IMR-90 (cell line): ENCODE measurements around the gene BRME1. TPM values are rescaled to one million over a fixed set of nuclear protein-coding genes. Genes with fewer than 3 reads are reported as not detected.

ENCODE experiments used
- ATAC-seq: fragments of 200-7000 bp; cut with Tn5 transposase; 2 replicates; pipeline ENCODE4 v1.9.1; 2020; ENCODE audit warnings: low read depth, mild to moderate bottlenecking, moderate library complexity
- BruUV-seq: library from RNA; stranded (reverse); fragments of 400-500 nt; replicated peaks from 2 replicates; lab custom pipeline; 2021; lab: Mats Ljungman, UMichigan
- CTCF ChIA-PET: fragments of 300-600 bp; formaldehyde crosslinking; extraction: SDS; loops from one replicate; lab custom pipeline; 2021; ENCODE audit warnings: antibody characterized with exemption; lab: Yijun Ruan, JAX
- POLR2A ChIA-PET: fragments of 300-600 bp; sonication (Branson Sonifier 250); formaldehyde crosslinking; loops from one replicate; lab custom pipeline; 2022; ENCODE audit warnings: antibody characterized with exemption; ENCODE audit not compliant: unreplicated experiment; lab: Charles Lee
- DNase-seq: peaks from one replicate; pipeline ENCODE4 v3.0.0; 2013
- H2AFZ ChIP-seq: replicated peaks from 2 replicates; pipeline ENCODE3; 2013; ENCODE audit warnings: low read length, mild to moderate bottlenecking; ENCODE audit not compliant: poor library complexity
- H2AK5ac ChIP-seq: 2 replicates; pipeline ENCODE4 v1.6.1; 2013; ENCODE audit warnings: low read depth, low read length, inconsistent platforms
- H2AK9ac ChIP-seq: replicated peaks from 2 replicates; pipeline ENCODE3; 2013; ENCODE audit warnings: mild to moderate bottlenecking, low read depth, low read length, moderate library complexity; ENCODE audit not compliant: poor library complexity
- H2BK120ac ChIP-seq: 2 replicates; pipeline ENCODE4 v1.6.1; 2013; ENCODE audit warnings: low read depth, low read length, inconsistent platforms
- H2BK15ac ChIP-seq: 3 replicates; pipeline ENCODE4 v1.6.1; 2013; ENCODE audit warnings: low read depth, low read length, inconsistent platforms
- H2BK20ac ChIP-seq: 2 replicates; pipeline ENCODE4 v1.6.1; 2013; ENCODE audit warnings: low read depth, mild to moderate bottlenecking, inconsistent platforms, low read length, moderate library complexity
- H2BK5ac ChIP-seq: 2 replicates; pipeline ENCODE4 v1.6.1; 2013; ENCODE audit warnings: mild to moderate bottlenecking, low read depth, low read length, inconsistent platforms; ENCODE audit not compliant: poor library complexity, severe bottlenecking
- H3K14ac ChIP-seq: replicated peaks from 2 replicates; pipeline ENCODE4 v1.6.1; 2013; ENCODE audit warnings: low read depth, low read length, inconsistent platforms
- H3K18ac ChIP-seq: 2 replicates; pipeline ENCODE4 v1.6.1; 2013; ENCODE audit warnings: low read depth, low read length, control low read depth
- H3K23ac ChIP-seq: 2 replicates; pipeline ENCODE4 v1.6.1; 2013; ENCODE audit warnings: low read depth, low read length, inconsistent platforms
- H3K27ac ChIP-seq: 2 replicates; pipeline ENCODE4 v1.5.1; 2013; ENCODE audit warnings: mild to moderate bottlenecking, control low read depth, low read length; ENCODE audit not compliant: insufficient read depth
- H3K27me3 ChIP-seq: 2 replicates; pipeline ENCODE4 v1.6.1; 2013; ENCODE audit warnings: low read length; ENCODE audit not compliant: control insufficient read depth, insufficient read depth
- H3K36me3 ChIP-seq: 2 replicates; pipeline ENCODE4 v1.6.1; 2013; ENCODE audit warnings: low read length, mixed read lengths; ENCODE audit not compliant: control insufficient read depth, insufficient read depth
- H3K4ac ChIP-seq: 2 replicates; pipeline ENCODE4 v1.6.1; 2013; ENCODE audit warnings: low read depth, low read length, inconsistent platforms
- H3K4me1 ChIP-seq: 2 replicates; pipeline ENCODE4 v1.6.1; 2013; ENCODE audit warnings: low read length, mixed read lengths; ENCODE audit not compliant: control insufficient read depth, insufficient read depth
- H3K4me2 ChIP-seq: 2 replicates; pipeline ENCODE4 v1.6.1; 2013; ENCODE audit warnings: low read depth, mild to moderate bottlenecking, control low read depth, low read length, moderate library complexity
- H3K4me3 ChIP-seq: 2 replicates; pipeline ENCODE4 v1.5.1; 2013; ENCODE audit warnings: low read depth, mild to moderate bottlenecking, control low read depth, low read length, moderate library complexity; ENCODE audit not compliant: insufficient read depth
- H3K56ac ChIP-seq: 2 replicates; pipeline ENCODE4 v1.6.1; 2013; ENCODE audit warnings: low read length, inconsistent platforms; ENCODE audit not compliant: insufficient read depth; ENCODE audit errors: extremely low read depth
- H3K79me1 ChIP-seq, 2 experiments: 2 replicates each; pipeline ENCODE4 v1.6.1; 2013; ENCODE audit warnings: low read length in 2 of 2, inconsistent platforms in 1 of 2, low read depth in 1 of 2
- H3K9ac ChIP-seq: 2 replicates; pipeline ENCODE4 v1.6.1; 2013; ENCODE audit warnings: low read depth, low read length, control low read depth
- H3K9me1 ChIP-seq: 2 replicates; pipeline ENCODE4 v1.6.1; 2013; ENCODE audit warnings: low read length, inconsistent platforms; ENCODE audit not compliant: insufficient read depth
- H3K9me3 ChIP-seq: 2 replicates; pipeline ENCODE4 v1.6.1; 2013; ENCODE audit warnings: low read length; ENCODE audit not compliant: control insufficient read depth, insufficient read depth
- H4K20me1 ChIP-seq: 2 replicates; pipeline ENCODE4 v1.6.1; 2013; ENCODE audit warnings: low read length, inconsistent platforms; ENCODE audit not compliant: insufficient read depth
- H4K5ac ChIP-seq: 2 replicates; pipeline ENCODE4 v1.6.1; 2013; ENCODE audit warnings: mild to moderate bottlenecking, low read depth, low read length, control low read depth
- H4K8ac ChIP-seq, 2 experiments: 2 replicates each; pipeline ENCODE4 v1.6.1; 2013; ENCODE audit warnings: low read depth in 2 of 2, low read length in 2 of 2, control low read depth in 1 of 2, inconsistent platforms in 1 of 2
- H4K91ac ChIP-seq: 2 replicates; pipeline ENCODE4 v1.6.1; 2013; ENCODE audit warnings: low read depth, low read length, inconsistent platforms; ENCODE audit not compliant: insufficient read depth
- BHLHE40 ChIP-seq: fragments of 150-350 bp; IDR thresholded peaks from 2 replicates; pipeline ENCODE4 v1.6.1; 2016; ENCODE audit warnings: mild to moderate bottlenecking, low read depth, low read length
- CEBPB ChIP-seq: IDR thresholded peaks from 2 replicates; pipeline ENCODE4 v1.6.1; 2012; ENCODE audit warnings: low read depth, low read length, improper control_type of control experiment
- FOS ChIP-seq: fragments of 150-350 bp; IDR thresholded peaks from 2 replicates; pipeline ENCODE4 v1.6.1; 2016; ENCODE audit warnings: low read depth, low read length
- MXI1 ChIP-seq: IDR thresholded peaks from 2 replicates; pipeline ENCODE4 v1.6.1; 2012; ENCODE audit warnings: low read depth, mild to moderate bottlenecking, low read length, moderate library complexity, borderline replicate concordance
- NFE2L2 ChIP-seq: fragments of 150-350 bp; IDR thresholded peaks from 2 replicates; pipeline ENCODE4 v1.6.1; 2016; ENCODE audit warnings: low read depth, mild to moderate bottlenecking, low read length
- RCOR1 ChIP-seq: IDR thresholded peaks from 2 replicates; pipeline ENCODE4 v1.6.1; 2012; ENCODE audit warnings: mild to moderate bottlenecking, low read length, improper control_type of control experiment; ENCODE audit not compliant: insufficient replicate concordance
- RFX5 ChIP-seq: IDR thresholded peaks from 2 replicates; pipeline ENCODE4 v1.8.0; 2012; ENCODE audit warnings: low read depth, mild to moderate bottlenecking, low read length, moderate library complexity
- SMC3 ChIP-seq: fragments of 150-350 bp; IDR thresholded peaks from 2 replicates; pipeline ENCODE4 v1.6.1; 2016; ENCODE audit warnings: low read depth, mild to moderate bottlenecking, antibody characterized with exemption, low read length, moderate library complexity
- WGBS, 2 experiments: methylation state at CpG; one replicate each; pipeline versions ENCODE4 v1.1.5 to v1.1.7; 2013; ENCODE audit warnings: missing lambda C conversion rate in 2 of 2; ENCODE audit not compliant: insufficient read length in 1 of 2; ENCODE audit errors: extremely low coverage in 2 of 2; 5-methylcytosine and 5-hydroxymethylcytosine counted together
- dilution Hi-C: fragments of 300-500 bp; cut with HindIII; formaldehyde crosslinking; loops from one replicate; pipeline ENCODE4 v1.14.3; 2018; ENCODE audit warnings: low sequenced_read_pairs; ENCODE audit not compliant: unreplicated experiment
- in situ Hi-C: fragments of 300-500 bp; cut with MboI; formaldehyde crosslinking; loops from 3 replicates; pipeline ENCODE4 v1.14.3; 2019; ENCODE audit warnings: low sequenced_read_pairs, inconsistent platforms, mixed read lengths
- intact Hi-C: fragments of 100-400 bp; cut with micrococcal nuclease; formaldehyde crosslinking; loops from 2 replicates; pipeline ENCODE4 v1.10.0; 2022
- polyA plus RNA-seq, 3 experiments: library from polyadenylated mRNA; depleted of rRNA; stranded (reverse); fragments of >200 nt; gene quantifications; 2 replicates each; pipeline ENCODE4 v1.2.3, GENCODE V29; 2012; ENCODE audit warnings: low replicate concordance in 1 of 3
- total RNA-seq: library from RNA; depleted of rRNA; stranded (reverse); fragments of >200 nt; gene quantifications from 2 replicates; pipeline ENCODE4 v1.2.3, GENCODE V29; 2012
- TF ChIP-seq, protein P1 (sequence below): fragments of 150-350 bp; IDR thresholded peaks from 2 replicates; pipeline ENCODE4 v1.6.1; 2016; ENCODE audit warnings: low read depth, mild to moderate bottlenecking, low read length, moderate library complexity, borderline replicate concordance
- TF ChIP-seq, protein P2 (sequence below): fragments of 150-350 bp; IDR thresholded peaks from 2 replicates; pipeline ENCODE4 v1.6.1; 2017; ENCODE audit warnings: mild to moderate bottlenecking, antibody characterized with exemption, low read length, low read depth

Gene BRME1
- total and polyA plus RNA-seq, 2 of the 4 experiments (the other 2 are of a cell fraction) = 0.18 to 0.38 TPM

DNA sequence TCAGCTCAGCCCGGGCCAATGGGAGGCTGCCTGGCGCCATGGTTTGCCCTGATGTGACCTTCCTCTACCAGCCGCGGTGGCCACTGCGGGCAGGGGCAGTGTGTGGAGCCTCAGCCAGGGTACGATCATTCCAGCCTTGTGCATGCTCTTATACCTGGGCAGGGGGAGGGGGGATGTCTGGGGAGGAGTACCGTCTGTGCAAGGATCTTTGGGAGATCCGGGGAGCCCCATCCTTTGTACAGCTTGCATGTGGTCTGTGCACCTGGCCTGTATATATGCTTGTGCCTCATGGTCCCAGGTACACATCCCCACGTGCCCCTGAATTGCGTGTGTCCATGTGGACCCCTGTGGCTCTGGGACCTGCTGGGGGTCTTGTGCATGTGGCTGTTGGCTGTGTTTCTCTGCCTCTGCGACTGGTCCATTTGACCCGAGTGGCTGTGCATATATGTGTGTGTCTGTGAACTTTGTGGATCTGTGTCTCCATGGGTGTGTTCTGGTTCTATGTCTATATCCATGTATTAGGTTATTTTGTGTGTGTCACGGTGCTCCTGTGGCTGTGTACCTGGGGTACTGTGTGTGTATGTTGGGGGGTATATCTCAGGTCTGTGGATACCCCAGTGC lies 41.8 kb downstream of the BRME1 start:
- Histone ChIP-seq H3K27ac (no peak overlapping the region; the same call in 1 of the 2 replicates), H3K27me3 (no peaks in the 10 kb centered on the region), H2BK5ac (no peak overlapping the region), H4K8ac (peak overlapping the region in 1 of 2 experiments; percentile 42; a peak in 1 of 4 replicates), H3K18ac (no peak overlapping the region), H3K4ac (peak overlapping the region; percentile 37), H2BK120ac (peak overlapping the region; percentile 12; the same call in 1 of the 2 replicates), H3K23ac (peak overlapping the region; percentile 44; the same call in 1 of the 2 replicates), H2AFZ (peak overlapping the region; percentile 74), H3K9me1 (peaks cover 9% of the 10 kb centered on the region), H4K5ac (no peak overlapping the region), H2BK20ac (peak overlapping the region; percentile 16; the same call in 1 of the 2 replicates), H3K36me3 (no peaks in the 10 kb centered on the region), H3K4me2 (no peak overlapping the region), H2AK5ac (peak overlapping the region; percentile 74), H3K14ac (no peak overlapping the region), H3K9me3 (no peaks in the 10 kb centered on the region), H3K9ac (no peak overlapping the region), H3K4me1 (peaks cover 13% of the 10 kb centered on the region), H2BK15ac (no peak overlapping the region; the same call in 2 of the 3 replicates), H3K79me1 (peaks cover 14 to 47% of the 10 kb centered on the region in 2 experiments; a peak in 3 of 4 replicates), H4K91ac (peak overlapping the region; percentile 48), H3K4me3 (no peak overlapping the region), H3K56ac (no peak overlapping the region), H4K20me1 (no peaks in the 10 kb centered on the region), H2AK9ac (peak overlapping the region; percentile 15)
- CTCF ChIA-PET = interaction anchor here (1.0 kb wide), 1 partner anchor 28 kb away, joined by 5 read pairs; no protein-coding TSS in a partner anchor
- no peak for ATAC-seq
- no TSS peak for BruUV-seq
- in situ Hi-C loops = loop anchor here (5.0 to 25.0 kb wide), 3 partner anchors 82 to 577 kb away; no protein-coding TSS in a partner anchor
- TF ChIP-seq, protein P1, sequence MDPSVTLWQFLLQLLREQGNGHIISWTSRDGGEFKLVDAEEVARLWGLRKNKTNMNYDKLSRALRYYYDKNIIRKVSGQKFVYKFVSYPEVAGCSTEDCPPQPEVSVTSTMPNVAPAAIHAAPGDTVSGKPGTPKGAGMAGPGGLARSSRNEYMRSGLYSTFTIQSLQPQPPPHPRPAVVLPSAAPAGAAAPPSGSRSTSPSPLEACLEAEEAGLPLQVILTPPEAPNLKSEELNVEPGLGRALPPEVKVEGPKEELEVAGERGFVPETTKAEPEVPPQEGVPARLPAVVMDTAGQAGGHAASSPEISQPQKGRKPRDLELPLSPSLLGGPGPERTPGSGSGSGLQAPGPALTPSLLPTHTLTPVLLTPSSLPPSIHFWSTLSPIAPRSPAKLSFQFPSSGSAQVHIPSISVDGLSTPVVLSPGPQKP = no peak
- TF ChIP-seq FOS (no peak), MXI1 (no peak), RCOR1 (no peak), NFE2L2 (no peak), CEBPB (no peak), SMC3 (no peak), BHLHE40 (no peak), RFX5 (no peak)
- TF ChIP-seq, protein P2, sequence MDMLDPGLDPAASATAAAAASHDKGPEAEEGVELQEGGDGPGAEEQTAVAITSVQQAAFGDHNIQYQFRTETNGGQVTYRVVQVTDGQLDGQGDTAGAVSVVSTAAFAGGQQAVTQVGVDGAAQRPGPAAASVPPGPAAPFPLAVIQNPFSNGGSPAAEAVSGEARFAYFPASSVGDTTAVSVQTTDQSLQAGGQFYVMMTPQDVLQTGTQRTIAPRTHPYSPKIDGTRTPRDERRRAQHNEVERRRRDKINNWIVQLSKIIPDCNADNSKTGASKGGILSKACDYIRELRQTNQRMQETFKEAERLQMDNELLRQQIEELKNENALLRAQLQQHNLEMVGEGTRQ = no peak
- POLR2A ChIA-PET = no interaction called here
- 56% methylated on average over 4 of the region's 13 CpGs; no CpG with 5 or more reads in 1 of the 2 experiments for WGBS, 2 experiments
- dilution Hi-C loops = no loop called here
- intact Hi-C loops = loop anchor here (5.0 kb wide), 1 partner anchor 132 kb away; no protein-coding TSS in a partner anchor
- no peak for DNase-seq
